HT-29 (cell line): Measurements from ENCODE around the gene ENPEP. TPM values are rescaled to one million over a fixed set of nuclear protein-coding genes. Genes with fewer than 3 reads are reported as not detected.
A peak's percentile ranks its signal among the peaks of the same experiment; 100 is the strongest.
"Not testable (repeated sequence)": the region's sequence is repeated elsewhere in the genome, so short reads cannot be mapped to it uniquely, and the experiment has no call there.

Experiments
- DNase-seq: peaks from one replicate; pipeline ENCODE4 v3.0.0-alpha.2; 2015; ENCODE audit warnings: low spot score
- total RNA-seq: library from RNA; depleted of rRNA; stranded (reverse); fragments of >200 nt; shearing (Covaris generic); gene quantifications from 2 replicates; pipeline ENCODE4 v1.2.3, GENCODE V29; 2014

ENPEP gene
- total RNA-seq, 1 experiment from 2014 or later, result 0.61 TPM

DNA sequence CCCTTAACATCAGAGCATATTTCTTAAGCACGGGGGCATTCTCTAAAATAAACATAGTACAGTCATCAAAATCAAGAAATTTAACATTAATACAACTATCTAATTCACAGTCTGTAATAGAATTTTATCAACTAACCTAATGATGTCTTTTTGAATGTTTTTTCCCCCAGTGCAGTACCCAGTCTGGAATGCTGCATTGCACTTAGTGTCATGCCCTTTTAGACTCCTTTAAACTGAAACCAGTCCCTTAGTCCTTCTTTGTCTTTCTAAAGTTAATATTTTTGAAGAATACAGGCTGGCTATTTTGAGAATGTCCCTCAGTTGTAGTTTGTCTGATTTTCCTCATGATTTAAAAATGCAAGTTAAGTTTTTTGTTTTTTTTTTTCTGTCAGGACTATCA, 9.5 kb downstream of the ENPEP start:
- no peak for DNase-seq

DNA sequence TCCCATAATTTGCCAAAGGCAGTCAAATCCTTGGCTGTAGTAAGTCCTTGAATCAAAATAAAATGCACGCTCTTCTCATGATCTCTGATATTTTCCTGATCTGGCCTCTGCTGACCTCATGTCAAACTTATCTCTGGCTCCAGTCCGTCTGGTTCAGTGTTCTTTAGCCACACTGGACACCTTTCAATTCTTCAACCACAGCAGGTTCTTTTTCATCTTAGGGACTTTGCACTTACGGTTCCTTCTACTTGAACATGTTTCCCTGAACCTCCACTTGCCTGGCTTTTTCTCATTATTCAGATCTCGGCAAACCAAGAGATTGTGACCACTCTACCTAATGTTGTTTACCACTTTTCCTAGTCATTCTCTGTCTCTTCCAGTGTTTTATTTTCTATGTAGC, 10.3 kb downstream of the ENPEP start:
- DNase-seq, result no peak

DNA sequence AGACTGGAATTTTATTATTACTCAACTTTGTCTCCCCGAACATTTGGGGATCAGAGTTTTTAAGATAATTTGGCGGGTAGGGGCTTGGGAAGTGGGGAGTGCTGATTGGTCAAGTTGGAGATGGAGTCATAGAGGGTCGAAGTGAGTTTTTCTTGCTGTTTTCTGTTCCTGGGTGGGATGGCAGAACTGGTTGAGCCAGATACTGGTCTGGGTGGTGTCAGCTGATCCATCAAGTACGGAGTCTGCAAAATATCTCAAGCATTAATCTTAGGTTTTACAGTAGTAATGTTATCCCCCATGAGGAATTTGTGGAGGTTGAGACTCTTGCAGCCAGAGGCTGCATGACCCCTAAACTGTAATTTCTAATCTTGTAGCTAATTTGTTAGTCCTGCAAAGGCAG, 10.9 kb downstream of the ENPEP start:
- not testable (repeated sequence) for DNase-seq

DNA sequence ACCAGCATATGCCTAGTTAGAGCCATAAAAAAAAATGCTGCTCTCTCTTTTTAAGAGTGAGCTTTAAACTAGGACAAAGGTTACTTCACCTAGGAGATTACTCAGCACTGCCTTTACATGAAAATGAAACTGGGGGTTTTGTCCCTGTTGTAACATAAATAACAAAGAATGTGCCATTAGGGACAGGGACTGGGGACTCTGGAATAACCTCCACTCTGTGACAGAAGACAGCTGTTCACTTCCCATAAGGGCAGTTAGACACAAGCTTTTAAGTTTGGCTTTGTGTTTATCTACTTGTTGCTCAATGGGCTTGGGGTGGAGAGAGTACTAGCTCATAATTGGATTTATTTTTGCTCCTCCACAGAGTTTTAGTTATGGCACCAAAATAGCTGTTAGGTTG, 11.9 kb downstream of the ENPEP start:
- peak; percentile 5 for DNase-seq

DNA sequence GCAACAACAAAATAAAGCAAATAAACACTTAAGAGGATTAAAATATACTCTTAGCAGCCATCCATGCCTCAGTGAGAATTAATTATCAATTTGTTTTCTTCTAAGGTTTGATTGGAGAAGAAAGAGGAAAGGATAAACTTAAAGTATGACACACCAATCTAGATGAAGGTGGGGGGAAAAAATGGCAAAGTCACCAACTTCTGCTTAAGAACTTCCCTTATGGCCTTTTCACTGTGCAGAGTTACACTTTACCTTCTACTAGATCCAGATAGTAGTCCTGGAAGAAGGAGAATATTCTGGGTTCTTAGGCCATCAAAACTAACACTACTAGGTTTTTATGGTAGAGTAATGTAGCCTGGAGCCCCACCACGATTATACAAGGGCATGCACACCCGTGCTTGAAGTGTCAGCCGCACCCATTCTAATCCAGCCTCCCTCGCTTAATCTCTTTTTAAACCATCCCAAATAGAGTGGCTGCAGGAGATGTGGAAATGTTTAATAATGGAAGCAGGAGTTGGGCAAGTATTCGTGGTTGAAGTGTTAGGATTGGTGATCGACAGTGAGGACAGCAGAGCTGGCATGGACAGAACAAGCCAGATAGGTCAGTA, 14.1 kb downstream of the ENPEP start:
- DNase-seq, result no peak

DNA sequence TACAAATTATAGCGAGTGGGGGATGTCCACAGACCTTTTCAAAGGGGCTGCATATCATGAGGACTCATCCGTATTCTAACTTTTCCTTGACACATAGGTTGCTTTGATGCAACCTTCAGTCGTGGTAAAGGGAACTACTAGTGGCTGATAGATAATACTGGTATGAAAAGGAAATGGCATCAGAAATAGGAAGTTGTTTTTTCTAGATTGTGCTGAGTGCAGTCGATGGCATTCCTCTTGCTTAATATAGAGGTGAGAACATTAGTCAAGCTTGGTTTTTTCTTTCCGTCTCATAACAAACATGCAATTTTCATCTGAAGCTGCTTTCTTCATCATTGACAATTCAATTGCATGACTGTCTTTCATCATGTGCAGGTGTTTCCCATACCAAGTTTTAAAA, 16.6 kb downstream of the ENPEP start:
- no peak for DNase-seq

DNA sequence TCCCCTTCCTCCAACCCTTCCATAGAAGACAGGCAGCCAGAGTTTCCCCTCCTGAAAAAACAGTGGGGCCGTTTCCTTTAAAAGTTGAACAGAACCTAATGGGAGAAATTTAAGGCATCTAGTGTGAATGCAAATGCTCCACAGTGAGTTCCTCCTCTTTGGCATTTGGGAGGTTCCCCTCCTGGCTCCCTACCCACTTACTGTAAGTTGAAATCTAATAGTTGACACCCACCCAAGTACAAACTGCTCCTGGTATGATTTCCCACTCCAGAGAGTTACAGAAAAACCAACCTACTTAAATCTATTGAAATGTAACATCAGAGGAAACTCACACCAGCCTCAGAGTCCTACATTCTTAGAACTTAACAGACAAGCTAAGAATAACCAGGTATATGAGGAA, 17.6 kb downstream of the ENPEP start:
- DNase-seq, result no peak

DNA sequence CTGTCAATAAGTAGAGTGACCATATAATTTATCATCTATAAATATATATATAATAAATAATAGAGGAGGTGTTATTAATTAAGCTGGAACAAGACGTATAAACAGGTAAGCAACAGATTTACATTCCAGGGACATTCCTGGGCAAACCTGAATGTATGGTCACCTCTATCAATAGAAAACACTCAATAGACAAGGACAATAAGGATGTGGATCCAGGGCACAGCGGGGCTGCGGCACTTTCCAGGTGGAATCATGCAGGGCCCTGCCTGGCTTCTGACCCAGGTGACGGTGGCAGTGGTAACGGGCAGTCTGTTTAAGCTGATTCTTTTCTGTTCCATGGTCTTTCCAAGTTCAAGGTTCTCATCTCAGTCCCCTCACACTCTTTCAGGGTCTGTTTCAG, 22.5 kb downstream of the ENPEP start:
- no peak for DNase-seq

DNA sequence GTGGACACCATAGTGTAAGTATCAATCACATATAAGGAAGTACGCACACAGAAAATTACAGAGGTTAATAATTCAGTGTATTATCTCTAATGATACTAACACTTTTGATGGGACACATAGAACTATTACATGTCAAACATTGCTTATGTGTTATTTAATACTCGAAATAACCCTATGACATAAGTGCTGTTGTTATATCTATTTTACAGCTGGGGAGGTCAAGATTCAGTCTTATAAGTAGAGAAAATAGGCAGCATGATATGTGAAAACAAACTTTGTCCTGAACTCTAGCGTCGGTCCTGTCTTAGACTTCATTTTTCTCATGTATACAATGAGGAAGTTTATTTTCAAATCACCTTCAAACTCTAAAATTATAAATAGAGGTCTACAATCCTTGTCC, 23.2 kb downstream of the ENPEP start:
- DNase-seq, result no peak

DNA sequence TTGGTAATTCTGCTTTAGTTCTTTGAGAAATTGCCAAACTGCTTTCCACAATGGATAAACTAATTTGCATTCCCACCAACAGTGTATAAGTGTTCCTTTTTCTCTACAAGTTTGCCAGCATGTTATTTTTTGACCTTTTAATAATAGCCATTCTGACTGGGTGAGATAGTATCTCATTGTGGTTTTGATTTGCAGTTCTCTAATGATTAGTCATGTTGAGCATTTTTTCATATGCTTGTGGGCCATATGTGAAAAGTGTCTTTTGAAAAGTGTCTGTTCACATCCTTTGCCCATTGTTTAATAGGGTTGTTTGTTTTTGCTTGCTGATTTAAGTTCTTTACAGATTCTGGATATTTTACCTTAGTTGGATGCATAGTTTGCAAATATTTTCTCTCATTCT, 25.9 kb downstream of the ENPEP start:
- peak; percentile 12 for DNase-seq

DNA sequence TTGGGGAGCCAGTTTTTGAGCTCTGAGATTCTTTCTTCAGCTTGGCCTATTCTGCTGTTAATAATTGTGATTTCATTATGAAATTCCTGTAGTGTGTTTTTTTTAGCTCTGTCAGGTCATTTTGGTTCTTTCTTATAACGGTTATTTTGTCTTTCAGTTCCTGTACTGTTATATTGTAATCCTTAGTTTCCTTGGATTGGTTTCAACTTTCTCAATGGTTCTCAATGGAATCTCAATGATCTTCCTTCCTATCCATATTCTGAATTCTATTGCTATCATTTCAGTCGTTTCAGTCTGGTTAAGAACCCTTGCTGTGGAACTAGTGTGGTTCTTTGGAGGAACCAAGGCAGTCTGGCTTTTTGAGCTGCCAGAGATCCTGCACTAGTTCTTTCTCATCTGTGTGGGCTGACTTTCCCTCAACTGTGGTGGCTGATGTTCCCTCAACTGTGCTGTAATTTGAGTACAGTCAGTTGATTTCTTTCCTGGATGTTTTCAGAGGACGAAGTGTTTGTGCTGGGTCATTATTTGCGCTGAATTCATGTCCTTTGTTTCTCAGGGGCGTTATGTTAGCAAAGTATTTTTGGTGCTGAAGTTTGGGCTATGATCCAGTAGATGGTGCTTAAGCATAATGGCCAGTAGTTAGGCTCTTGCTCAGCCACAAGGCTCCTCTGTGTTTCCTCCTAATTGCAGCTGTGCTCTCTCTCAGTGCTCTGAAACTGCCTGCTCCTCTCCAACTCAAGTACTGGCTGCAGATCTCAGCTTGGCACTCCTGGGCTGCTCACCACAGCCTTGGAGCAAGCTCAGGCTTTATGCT, 27.5 kb downstream of the ENPEP start:
- DNase-seq, result no peak

DNA sequence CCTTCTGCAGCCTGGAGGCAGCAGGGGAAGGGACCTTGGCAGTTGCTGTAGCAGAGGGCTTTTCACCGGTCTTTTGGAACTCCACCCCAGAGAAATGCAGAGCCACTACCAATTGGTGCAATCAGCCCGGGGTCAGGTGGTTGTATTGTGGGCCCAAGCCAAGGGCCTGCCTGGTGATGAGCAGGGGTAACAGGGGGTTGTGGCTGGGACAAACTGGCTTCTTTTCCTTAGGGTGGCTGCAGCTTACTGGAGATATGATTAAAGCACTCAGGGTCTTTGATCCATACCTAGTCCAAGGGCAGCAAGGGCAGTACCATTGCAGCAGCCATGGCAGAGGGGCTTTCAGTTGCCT, 28.1 kb downstream of the ENPEP start:
- no peak for DNase-seq

DNA sequence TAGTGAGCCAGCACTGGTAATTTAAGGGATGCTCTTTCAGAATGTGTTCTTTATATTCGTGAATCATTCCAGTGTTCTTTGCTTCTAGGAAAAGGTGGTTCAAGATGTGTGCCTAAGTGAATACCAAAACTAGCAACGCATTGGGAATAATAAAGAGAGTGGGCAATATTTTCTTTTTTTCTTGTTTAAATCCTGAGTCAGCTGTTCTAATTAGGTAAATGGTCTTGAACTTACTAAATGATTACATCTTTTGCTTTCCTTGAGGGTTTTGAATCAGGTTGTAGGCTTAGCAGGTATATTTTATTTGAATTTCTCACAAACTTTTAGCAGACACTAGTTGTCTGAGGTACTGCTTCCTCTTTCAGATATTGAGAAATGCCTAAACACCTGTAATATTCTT, 29.5 kb downstream of the ENPEP start:
- no peak for DNase-seq

DNA sequence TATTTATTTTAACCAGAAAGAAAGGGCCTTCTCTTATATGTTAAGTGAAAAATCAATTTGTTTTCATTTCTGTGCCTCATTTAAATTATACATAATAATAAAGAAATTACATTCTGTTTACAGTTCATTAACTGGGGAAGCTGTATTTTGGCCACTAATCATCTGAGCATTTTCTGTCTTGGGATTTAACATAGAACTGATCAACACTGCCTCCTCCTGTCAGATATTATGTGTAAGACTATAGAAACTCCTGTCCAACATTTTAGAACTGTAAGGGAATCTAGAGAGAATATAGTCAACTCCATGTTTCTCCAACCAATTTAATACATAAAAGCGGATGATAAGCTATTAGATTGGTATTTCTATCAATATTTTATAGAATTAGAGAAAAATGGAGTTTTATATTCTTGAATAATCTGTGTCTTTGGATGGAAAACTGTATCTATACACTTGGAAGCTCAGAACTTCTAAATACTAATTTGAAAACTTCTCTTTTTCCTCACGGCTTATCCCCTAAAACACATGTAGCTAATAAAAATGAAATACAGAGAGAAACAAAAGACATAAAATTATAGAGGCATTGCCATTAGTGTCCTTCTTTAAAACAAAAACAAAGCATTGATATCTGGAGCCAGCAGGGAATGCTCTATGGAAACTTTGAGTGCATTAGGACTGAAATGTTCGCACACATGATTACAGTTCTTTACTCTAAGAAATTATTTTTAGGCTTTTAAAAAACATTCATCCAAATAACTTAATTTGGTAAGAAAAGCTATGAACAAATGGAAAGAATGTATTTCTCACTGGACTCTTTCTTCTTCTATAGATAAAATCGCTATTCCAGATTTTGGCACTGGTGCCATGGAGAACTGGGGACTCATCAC, 33.1 kb downstream of the ENPEP start:
- DNase-seq, result peak; percentile 65

DNA sequence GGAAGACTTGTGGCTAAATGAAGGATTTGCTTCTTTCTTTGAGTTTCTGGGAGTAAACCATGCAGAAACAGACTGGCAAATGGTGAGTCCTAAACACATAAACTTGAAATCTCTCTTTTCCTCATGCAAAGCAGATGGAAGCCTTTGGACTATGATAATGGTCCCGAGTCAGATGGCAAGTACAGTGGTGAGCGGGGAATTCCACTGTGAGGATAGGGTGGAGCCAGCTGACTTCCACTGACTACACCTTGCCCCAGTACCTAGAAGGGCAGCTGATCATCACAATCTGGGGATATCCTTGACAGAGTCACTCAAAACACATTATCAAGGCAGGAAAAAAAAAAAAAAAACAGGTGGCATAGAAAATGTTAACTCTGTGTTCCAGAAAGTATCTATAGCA, 34.3 kb downstream of the ENPEP start:
- DNase-seq, result peak; percentile 13

DNA sequence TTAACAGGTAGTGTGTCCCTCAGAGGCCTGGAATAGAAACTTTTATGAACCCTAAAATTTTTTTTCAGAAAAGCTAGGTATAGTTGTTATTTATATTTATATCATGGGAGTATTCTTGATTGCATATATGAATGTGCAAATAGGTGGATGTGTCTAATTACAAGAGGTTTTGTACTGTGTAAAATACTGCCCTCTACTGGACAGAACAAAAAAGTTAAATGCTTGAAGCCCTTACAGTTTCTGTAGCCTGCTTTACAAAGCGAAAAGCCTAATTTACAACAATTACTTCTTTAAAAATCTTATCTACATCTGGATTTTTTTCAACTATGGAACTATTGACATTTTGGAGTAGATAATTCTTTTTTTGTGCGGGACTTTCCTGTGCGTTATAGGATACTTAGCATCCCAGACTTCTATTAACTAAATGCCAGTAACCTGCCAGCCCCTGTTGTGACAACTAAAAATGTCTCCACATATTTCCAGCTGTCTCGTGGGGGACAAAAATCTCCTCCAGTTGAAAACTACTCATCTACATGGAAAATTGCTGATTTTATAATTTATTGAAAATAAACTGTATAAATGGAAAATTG, 35.1 kb downstream of the ENPEP start:
- DNase-seq, result peak; percentile 74

DNA sequence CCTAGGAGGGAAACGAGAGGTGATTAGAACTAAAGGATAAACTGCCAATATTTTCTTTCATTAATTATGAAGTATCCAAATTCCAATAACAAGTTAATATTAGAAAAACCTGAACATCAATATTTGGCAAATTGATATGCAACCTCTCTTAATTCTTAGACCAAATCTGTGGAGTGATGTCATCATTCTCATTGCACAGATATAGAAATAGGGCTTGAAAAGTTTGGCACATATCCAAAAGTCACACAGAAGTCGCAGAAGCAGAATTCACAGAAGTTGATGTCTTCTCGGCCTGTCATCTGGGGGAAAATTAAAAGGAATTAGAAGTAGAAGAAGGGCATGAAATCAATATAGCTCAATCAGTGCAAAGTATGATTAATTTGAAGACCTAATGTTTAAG, 36.9 kb downstream of the ENPEP start:
- DNase-seq, result no peak

DNA sequence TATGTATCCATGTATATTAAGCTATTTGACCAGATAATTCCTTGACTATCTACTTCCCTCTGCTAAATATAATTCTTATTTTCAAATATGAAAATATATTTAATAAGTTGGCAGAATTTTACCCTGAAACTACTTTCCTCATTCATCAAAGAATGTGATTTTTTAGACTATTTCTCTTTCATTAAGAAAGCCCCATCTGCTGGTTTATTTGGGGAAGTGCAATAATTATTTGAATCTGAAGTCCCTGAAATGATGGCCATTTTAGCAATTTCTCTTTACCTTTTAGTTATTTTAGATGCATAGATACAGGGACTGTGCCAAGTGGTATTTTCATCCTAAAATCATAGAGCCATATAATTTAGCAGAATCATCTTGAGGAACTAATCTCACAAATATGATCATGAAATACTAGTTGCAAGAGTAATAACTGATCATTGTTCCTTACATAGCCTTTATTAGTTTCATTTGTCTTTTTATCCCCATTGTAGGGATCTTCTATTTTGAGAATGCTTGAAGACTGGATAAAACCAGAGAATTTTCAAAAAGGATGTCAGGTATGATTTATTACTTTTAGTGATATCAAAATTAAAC, 39.0 kb downstream of the ENPEP start:
- DNase-seq, result peak; percentile 44

DNA sequence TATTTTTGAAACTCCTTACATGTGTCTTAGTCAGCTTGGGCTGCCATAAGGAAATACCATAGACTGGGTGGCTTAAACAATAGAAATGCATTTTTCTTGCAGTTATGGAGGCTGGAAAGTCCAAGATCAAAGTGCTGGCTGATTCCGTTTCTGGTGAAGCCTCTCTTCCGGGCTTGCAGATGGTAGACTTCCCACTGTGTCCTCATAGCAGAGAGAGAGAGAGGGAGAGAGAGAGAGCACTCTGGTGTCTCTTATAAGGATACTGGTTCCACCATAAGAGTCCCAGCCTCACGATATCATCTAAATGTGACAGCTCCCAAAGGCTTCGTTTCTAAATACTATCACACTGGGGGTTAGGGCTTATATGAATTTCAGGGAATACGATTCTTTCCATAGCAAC, 39.7 kb downstream of the ENPEP start:
- DNase-seq, result no peak

DNA sequence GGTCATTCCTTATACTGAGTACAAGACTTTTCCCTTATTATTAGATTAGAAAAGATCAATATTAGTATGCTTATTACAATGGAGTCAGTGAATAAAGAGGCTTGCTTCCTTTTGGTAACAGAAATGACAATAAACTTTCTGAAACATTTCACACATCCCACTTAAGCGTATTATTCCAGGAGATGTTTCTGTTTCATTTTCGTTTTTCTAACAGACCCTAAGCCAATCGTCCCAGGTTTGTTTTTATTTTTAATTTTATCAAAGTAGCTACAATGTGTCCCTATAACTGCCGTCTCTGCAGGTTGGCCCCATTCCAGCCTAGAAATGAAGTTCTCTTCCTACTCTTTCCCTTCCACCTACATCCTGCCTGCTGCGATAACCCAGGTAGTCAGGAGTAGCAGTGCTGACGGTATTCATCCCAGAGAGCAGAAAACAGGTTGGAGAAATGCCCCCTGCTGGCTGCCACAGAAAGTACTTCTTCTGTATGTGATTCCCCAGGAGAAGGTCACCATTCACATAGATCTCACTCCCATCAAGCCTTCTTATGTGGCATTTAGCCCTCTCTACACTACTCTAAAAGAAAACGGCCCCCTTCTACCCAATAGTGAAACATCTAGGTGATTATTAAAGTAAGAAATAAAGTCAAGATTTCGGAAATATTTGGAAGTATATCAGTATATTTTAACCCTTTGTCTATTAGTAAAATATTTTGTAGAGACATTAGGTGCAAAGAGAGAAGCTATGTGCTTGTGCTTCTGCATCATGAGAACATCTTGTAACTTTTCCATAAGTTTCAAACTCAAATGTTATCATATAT, 40.4 kb downstream of the ENPEP start:
- DNase-seq, result peak; percentile 88
